DLD1 (cell line): ENCODE measurements around the gene APP.

ENCODE experiments used
- in situ Hi-C: cut with HindIII; loops from 2 replicates; pipeline ENCODE4 v1.10.0; 2017; ENCODE audit warnings: low sequenced_read_pairs

The APP gene

DNA sequence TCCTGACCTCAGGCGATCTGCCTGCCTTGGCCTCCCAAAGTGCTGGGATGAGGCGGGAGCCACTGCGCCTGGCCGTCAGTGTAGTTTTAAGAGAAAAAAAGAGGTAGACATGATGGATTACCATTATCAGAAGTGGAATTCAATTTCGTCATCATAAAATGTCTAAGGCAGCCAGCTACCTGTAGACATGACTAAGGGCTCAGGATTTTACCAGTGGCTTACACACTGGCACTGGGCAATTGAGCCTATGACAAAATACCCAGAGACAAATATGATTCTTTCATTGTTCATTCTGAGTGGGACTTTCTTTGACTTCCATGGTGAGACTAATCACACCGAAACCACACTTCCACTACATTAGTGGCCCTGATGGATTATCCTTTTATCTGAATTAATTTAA, 254.3 kb downstream of the APP start:
- in situ Hi-C loops, result no loop called here

DNA sequence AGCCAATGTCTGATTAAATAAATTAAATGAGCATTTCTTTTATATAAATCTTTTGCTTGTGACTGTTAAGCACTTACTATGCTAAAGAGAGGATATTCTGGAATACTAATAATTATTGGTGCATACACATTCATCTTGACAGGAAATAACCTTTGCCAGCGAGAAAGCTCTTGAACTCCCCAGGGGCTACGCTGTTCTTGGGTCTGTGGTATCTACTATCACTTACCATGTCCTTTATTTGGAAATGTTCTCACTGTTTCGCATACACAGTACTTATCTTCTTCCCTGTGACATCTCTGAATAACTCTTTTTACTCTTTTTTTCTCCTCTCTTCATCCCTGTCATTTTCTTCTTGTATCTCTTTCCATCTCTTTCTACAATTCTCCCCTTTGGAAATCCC, 257.1 kb downstream of the APP start:
- in situ Hi-C loops, result no loop called here

DNA sequence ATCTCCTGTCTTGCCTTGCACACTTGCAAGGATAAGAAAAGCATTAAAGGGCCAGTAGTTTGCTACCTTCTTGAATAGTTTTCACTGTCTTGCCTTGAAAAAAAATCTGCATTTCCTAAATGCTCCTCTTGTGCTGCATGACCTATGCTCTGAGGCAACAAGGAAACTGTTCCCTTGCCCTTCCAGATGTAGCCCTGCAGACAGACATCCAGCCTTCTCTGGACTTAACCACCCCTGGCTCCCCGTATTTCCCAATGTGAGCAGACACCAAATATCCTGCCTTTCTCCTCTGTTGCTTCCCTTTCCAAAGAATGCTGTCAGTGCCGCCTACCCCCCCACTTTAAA, 258.2 kb downstream of the APP start:
- in situ Hi-C loops, result no loop called here

DNA sequence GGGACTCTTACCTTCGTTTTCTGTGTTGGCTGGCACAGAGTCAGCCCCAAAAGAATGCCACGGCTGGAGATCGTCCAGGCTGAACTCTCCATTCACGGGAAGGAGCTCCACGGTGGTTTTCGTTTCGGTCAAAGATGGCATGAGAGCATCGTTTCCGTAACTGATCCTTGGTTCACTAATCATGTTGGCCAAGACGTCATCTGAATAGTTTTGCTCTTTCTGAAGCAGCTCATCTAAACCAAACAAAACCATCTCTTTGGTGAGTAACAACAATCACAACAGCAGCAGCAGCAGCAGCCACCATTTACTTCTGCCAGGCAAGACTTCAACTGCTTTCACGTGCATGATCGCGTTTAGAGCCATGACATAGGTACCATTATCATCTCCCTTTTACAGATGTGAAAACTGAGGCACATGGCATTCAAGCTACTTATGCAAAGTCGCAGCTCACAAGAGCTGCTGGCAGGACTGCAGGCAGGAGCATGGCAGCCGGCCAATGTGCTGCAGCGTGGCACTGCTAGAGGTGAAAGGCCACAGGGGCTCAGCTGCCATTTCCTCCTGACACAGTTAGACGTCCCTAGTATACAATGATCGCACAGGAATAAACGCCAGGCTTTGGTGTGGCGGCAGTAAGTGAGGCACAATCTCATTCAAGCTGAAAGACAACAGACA, 258.7 kb downstream of the APP start:
- in situ Hi-C loops, result no loop called here

DNA sequence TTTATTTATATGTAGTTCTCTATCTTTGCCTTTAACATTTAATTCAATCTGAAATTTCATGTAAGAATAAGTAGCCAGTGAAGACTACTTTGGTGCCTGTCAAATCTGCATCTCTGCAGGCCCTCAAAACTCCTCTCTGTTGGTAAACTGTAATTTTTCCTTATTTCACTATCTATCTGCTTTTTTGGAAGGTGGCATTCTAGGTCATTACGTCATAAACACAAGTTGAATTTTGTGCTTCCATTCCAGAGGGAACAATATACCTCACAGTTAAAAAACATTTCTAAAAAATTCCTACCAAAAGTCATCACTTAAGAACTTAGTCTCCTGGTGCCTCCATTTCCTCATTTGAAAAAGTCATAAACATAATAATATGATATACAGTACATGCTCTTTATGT, 259.8 kb downstream of the APP start:
- in situ Hi-C loops, result no loop called here

DNA sequence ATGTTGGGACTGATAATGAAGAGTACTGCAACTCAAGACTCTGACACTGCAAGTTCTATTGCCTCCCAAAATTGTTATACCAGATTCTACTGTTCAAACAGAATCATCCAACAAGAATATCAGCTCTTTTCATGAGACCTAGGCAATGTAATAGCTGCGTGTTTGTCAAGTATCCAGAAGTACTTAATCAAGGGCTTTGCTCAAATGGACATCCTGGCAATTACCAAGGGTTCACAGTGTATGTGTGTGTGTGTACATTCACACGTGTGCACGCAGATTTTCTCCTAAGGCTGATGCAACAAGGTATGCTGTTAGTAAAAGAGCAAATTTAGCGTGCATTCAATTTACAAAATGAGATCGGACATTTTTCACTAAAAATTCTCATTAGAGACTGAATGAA, 261.2 kb downstream of the APP start:
- in situ Hi-C loops, result no loop called here

DNA sequence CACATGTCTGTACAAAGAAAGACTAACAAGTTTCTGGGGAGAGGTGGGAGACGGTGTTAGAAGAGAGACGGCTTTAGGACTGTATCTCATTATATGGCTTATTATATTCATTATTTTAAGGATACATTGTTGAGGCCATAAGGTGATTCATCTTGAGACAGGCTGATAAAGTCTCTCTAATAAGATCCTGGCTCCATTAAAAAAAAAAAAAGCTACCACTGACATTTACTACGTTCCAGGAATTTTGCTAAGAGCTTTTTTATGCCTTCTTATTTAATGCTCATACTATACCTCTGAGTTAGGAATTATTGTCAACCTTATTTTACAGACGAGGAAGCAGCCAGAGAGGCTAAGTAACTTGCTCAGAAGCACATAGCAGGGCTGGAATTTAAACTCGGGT, 262.1 kb downstream of the APP start:
- in situ Hi-C loops, result no loop called here

DNA sequence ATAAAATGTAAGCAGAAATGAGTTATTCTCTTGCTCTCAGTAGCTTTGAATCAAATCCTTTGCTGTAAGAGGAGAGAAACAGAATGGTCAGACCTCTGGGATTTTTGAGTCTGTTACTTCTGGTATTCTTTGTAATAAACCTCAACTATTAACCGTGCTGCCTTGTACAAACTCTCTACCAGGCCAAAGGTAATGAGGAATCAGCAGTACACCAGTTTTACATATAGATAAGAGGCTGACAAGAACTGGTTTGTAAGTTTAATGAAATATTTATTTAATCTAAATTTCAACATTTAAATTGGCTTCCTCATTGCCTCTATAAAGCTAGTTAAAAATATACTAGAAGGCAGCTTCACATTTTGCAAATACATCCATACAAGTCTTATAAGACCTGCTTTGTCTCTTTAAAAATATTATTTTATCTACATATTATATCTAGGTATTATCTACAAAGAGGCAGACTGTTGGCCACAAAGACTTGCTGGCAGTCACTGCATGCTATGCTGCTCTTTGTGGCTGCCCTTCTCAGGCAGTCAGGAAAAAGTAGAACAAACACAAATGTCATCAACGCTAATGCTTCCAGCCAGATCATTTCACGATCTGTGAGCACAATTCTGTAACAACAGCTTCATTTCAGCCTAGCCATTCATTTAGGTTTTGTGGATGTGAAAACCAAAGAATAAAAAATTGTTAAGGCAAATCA, 262.8 kb downstream of the APP start:
- in situ Hi-C loops, result no loop called here

DNA sequence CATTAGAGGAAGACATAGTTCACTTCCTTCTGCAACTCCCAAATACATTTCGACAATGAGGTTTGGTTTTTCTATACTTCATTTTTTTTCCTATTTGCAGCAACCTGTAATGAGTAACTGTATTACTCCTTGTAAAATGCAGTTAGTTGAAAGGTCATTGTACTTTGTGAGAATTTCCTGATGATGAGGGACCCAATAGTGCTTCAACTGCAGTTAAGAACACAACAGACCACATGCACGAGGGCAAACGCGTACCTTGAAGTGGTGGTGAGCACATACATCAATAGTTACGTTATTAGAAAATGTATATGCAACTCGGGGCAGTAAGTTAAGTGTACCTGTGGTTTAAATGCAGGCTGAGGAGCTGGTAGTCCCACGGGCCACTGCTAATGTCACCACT, 264.0 kb downstream of the APP start:
- in situ Hi-C loops, result no loop called here

DNA sequence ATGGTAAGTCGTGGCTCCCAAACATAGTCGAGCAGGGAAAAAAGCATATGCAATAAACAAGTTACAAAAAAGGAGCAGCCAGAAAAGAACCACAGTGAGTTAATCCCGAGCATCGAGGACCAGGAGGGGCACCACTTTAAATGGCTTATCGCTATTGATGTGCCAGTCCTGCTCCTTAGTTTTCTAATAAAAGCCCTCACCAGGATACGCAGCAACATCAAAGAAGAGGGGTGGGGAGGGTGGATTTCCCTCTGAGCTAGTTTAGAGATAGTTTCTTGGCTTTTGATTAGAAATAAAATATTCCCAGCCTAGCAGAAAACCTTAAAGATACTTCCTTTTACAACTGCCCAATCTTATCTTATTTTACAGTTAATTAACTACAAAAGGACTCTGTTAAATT, 265.4 kb downstream of the APP start:
- in situ Hi-C loops, result no loop called here

DNA sequence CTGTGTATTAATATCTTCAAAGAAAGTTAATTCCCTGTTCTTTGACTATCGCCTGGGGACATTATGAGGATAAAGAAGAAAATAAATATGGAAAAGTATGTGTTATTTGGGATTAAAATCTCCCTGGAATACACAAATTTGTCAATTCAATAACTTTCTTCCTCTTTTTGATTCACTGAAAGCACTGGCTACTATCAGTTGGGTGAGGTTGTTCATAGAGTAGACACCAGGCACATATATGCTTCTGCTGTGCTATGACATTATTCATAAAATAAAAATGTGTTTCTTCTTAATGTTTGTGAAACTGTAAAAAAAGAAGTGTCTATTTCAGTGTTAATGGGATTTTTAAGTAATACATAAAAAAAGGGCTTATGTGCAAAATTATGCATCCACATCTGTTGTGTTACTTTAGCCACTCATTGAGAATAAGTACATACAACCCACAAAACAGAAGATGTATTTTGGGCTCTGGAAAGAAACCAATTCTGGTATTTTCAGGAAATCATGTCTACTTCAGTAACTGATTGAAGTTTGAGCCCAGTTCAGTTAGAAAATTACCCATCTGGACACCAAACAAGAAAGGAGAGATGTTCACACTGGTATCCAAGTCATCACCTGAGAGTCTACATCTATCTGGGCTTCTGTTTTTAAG, 266.4 kb downstream of the APP start:
- in situ Hi-C loops, result no loop called here

DNA sequence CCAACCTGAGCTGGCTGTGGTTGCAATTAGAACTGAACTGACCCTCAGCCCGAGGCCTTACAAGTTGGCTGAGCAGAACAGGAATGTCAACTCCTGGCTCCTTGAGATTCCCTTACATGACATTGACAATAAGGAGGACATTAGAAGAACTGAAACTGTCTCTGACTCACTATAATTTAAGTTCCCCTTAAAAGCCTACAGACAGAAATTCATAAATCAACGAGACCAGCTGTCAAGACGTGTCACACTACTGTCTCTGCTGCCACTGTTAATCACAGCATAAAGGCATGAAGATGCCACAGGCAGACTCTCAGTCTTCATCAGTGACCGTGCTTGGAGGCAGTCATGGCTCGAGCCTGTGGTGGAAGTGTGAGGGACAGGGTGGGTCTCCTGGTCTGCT, 267.0 kb downstream of the APP start:
- in situ Hi-C loops, result no loop called here

DNA sequence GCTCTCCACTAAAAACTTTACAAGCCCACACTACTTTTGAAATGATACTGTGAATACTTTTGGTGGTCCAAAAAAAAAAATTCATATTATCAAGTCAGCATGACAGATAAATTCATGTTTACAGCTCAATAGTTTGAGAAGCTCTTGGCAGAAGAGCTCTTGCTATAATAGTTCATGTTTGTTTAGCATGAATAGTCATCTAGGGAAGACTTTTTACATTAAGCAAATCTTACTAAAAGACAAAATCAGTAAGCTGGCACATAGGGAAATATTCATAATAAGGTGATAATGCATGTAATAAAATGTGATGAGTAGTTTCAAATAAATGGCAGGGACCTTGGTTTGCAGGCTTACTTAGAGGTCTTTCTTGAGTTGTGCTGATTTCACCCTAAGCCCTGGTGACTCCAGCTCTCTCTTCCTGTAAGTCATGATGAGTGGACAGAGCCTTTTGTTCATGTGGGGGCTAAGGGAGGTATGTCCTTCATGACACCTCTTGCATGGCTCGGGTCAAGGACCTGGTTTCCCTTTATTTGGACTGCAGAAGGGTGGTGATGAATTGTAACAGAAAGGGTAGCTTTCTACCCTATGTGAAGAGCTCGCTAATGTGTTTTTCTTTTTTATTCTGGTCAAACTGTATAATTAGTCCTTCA, 269.1 kb downstream of the APP start:
- in situ Hi-C loops, result no loop called here

DNA sequence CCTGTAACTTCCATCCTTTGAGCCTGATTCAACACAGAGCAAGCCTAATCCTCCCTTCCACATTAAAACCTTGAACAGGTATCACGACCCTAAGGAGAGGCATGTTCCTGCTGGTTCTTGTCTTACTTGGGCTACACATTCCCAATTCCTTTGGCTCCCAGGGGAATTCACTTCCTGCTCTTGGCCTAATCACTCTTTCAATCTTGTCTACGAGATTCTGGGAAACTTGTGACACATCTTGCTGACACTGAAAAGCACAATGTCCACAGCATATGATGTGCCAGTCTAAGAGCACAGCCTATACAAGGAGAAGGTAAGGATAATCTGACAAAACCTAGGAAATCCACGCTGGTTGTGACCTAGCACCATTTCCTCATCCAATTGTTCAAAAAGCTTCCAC, 271.9 kb downstream of the APP start:
- in situ Hi-C loops, result loop anchor here (10.0 kb wide), 1 partner anchor 266 kb away; no protein-coding TSS in a partner anchor

DNA sequence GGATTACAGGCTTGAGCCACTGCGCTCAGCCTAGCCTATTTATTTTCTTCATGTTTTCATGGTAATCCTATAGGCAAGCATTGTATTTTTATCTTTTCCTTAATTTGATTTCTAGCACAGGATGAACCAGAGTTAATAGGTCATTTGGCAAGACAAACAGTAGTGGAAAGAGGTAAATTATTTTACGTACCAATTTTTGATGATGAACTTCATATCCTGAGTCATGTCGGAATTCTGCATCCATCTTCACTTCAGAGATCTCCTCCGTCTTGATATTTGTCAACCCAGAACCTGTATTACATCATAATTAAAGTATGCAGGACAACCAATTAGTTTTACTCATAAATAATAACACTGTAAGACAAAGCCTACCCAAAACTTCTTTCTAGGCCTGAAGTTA, 273.2 kb downstream of the APP start:
- in situ Hi-C loops, result loop anchor here (10.0 kb wide), 1 partner anchor 267 kb away; no protein-coding TSS in a partner anchor

DNA sequence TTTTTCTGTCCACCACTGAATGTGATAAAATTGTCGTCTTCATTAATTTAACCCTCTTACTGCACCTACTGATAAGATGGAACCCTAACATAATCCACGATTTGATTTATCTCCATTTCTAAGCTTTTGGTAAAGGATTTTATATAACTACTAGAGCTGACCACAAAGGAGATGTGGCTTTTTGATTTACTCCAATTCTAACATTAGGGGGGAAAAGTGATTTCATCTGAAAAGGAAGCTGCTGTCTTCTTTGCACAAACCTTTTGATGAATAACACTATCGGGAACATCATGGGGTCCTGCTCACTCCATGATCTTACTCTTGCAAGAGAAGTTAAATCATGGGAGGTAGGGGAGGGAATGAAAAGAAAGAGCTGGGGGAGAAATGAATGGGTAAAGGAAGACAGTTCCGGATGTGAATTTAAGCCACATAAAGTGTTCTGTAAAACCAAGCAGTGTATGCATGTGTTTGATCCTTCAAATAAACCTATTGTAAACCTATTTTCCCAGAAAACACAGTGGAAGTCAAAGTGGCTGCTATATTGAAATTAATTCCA, 274.0 kb downstream of the APP start:
- in situ Hi-C loops, result loop anchor here (10.0 kb wide), 1 partner anchor 268 kb away; no protein-coding TSS in a partner anchor

DNA sequence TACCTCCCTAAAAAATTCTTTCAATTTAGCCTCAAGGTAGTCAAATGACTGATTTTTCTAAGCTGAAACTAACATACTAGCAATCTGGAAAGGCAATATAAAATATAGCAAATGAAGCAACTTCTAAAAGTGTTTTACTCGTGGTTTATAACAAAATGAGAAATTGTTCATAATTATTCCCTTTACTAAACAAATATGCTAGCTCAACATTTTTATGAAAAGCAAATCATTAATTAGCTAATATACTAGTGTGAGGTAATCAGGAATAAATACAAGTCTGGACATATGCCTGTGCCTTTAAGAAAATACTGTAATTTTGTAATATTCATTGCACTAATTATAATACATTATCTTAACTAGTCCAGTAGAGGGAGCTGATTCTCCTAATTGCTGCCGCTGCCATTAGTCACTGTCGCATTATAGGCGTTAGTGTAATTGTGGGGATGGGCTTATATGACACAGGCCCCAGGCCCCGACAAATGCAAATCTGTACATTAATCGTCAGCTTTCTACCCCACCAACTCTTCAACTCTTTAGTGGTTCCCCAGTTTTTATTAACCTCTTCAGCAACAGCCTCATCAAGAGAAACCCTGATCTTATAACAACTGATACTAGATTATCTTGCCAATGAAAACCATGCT, 274.9 kb downstream of the APP start:
- in situ Hi-C loops, result loop anchor here (10.0 kb wide), 1 partner anchor 269 kb away; no protein-coding TSS in a partner anchor

DNA sequence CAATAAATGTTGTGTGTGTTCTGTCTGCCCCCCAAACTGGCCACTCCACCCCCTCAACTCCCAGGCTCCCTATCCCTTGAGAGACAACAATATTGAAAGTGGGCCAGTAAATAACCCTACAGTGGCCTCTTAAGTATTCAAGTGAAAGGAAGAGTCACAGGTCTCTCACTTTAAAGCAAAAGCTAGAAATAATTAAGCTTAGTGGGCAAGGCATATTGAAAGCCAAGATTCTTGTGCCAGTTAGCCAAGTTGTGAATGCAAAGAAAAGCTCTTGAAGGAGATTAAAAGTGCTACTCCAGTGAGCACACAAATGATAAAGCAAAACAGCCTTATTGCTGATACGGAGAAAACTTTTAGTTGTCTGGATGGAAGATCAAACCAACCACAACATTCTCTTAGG, 277.4 kb downstream of the APP start:
- in situ Hi-C loops, result loop anchor here (10.0 kb wide), 1 partner anchor 272 kb away; no protein-coding TSS in a partner anchor

DNA sequence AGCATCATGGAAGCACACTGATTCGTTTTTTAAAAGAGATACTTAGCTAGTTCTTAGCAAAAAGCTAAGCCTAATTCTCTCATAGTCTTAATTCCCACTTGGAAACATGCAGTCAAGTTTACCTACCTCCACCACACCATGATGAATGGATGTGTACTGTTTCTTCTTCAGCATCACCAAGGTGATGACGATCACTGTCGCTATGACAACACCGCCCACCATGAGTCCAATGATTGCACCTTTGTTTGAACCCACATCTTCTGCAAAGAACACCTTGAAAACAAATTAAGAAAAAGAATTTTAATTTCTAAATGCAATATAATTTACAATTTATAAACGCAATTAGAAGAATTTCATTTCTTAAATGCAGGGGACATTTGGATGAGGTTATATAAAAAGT, 279.0 kb downstream of the APP start:
- in situ Hi-C loops, result loop anchor here (10.0 kb wide), 1 partner anchor 273 kb away; no protein-coding TSS in a partner anchor

DNA sequence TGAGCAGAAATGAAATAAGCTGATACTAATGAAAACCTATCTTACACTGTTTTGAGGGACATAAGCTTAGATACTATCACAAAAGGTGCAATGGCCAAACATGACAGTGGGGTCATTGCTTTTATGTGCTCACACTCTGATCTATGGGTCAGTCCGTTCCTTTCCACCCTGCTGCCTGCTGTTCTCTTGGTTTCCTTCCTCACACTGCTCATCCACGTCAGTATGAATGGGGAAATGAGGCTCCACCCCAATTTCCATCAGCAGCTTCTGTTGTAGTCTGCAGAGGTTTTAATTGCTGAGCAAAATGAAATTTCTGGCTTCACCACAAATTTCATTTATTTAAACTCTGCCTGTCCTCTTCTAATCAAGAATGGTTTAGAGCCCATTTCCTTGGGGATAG, 280.6 kb downstream of the APP start:
- in situ Hi-C loops, result loop anchor here (10.0 kb wide), 1 partner anchor 275 kb away; no protein-coding TSS in a partner anchor

DNA sequence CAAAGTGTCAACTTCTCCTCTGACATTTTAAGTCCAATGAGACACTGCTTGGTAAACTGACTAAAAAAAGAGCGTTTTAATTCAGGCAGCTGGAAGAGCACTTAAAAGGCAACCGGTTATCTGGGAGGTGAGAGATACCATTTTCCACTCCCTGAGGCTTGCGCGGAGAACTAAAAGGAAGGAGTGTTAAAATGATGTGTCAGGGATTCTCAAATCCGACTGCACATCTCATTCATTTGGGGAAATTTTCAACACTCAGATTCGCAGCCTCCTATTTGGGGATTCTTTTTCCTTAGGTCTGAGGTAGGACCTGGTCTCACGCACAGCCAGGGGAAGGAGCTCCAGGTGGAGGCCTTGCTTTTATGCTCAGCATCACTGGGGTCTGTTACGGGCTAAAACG, 281.9 kb downstream of the APP start:
- in situ Hi-C loops, result no loop called here
